GM12875 (cell line): ENCODE data around the gene NTN3.

Source experiments
- H3K4me3 ChIP-seq: one replicate; pipeline ENCODE4 v1.5.1; 2011; ENCODE audit warnings: low read depth, low read length, control low read depth
- TF ChIP-seq, protein P1 (sequence below): IDR thresholded peaks from 2 replicates; pipeline ENCODE4 v1.5.1; 2011; ENCODE audit warnings: low read depth, mild to moderate bottlenecking, control low read depth, inconsistent platforms, low read length, moderate library complexity, borderline replicate concordance; ENCODE audit not compliant: insufficient read depth

NTN3 gene

DNA sequence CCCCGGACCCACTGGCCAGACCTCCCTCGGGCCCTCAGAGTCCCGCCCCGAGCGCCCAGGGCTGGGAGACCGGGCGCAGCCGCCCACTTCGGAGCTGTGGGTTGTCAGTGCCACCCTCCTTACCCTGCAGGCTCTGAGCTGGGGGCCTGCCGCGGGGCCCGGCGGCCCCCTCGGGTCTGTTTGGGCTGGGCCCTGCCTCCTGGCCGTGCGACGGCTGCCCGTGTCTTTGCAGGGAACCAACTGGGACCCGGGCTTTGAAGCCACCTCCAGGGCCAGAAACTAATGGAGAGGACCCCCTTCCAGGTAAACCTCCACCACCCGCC, 10.7 kb upstream of the NTN3 start:
- H3K4me3 ChIP-seq = peak overlapping the region; percentile 83
- TF ChIP-seq, protein P1, sequence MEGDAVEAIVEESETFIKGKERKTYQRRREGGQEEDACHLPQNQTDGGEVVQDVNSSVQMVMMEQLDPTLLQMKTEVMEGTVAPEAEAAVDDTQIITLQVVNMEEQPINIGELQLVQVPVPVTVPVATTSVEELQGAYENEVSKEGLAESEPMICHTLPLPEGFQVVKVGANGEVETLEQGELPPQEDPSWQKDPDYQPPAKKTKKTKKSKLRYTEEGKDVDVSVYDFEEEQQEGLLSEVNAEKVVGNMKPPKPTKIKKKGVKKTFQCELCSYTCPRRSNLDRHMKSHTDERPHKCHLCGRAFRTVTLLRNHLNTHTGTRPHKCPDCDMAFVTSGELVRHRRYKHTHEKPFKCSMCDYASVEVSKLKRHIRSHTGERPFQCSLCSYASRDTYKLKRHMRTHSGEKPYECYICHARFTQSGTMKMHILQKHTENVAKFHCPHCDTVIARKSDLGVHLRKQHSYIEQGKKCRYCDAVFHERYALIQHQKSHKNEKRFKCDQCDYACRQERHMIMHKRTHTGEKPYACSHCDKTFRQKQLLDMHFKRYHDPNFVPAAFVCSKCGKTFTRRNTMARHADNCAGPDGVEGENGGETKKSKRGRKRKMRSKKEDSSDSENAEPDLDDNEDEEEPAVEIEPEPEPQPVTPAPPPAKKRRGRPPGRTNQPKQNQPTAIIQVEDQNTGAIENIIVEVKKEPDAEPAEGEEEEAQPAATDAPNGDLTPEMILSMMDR = no peak

DNA sequence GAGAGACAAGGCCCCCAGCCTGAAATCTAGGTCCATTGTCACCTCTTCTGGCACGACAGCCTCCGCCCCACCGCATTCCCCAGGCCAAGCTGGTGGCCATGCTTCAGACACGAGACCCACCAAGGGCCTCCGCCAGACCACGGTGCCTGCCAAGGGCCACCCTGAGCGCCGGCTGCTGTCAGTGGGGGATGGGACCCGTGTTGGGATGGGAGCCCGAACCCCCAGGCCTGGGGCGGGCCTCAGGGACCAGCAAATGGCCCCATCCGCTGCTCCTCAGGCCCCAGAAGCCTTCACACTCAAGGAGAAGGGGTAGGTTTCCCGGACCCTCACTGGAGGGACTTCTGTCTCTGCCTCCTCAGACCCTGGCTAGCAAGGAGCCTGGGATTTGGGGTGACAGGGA, 10.2 kb upstream of the NTN3 start:
- peak overlapping the region; percentile 83 for H3K4me3 ChIP-seq
- TF ChIP-seq, protein P1 = no peak

DNA sequence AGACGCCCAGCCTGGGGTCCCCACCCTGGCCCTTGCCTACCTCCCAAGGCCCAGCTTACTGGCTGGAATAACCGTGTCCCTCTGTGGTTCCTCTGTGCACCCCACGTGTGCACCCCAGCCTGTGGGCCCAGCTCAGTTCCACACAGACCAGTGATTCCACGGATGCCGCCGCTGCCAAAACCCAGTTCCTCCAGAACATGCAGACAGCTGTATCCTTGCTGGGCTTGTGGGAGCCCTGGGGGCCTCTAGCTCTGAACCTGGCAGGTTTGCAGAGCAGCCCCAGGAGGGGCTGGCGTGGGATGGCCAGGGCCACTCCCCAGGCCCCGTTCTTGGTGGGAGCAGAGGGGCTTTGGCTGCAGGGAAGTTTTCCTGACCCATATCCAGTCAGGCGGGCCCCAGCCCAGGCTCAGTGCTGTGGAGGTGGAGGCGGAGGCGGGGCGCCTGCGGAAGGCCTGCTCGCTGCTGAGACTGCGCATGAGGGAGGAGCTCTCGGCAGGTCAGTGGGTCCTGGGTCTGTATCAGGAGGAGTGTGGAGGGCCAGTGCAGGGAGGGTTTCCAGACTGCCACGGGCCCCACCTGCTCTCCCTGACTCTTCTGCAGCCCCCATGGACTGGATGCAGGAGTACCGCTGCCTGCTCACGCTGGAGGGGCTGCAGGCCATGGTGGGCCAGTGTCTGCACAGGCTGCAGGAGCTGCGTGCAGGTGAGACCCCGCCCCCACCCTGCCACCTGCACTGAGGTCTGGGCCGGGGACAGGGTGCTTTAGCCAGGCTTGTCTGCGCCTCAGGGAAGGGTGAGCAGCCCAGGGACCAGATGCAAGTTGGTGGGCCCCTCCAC, 8.8 kb upstream of the NTN3 start:
- no peak overlapping the region for H3K4me3 ChIP-seq
- TF ChIP-seq, protein P1 = no peak

DNA sequence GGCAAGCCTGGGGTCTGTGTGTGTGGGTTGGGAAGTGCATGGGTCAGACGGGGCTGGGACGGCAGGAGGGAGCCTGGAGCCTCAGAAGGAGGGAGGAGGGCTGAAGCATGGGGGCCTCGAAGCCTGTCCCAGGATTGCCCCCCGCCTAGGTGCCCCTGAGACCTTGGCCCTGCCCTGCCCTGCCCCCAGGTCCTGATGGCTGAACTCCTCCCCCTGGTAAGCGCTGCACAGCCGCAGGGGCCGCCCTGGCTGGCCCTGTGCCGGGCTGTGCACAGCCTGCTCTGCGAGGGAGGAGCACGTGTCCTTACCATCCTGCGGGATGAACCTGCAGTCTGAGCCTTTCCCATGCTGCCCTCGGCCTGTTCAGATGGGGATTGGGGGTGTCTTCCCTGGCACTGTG, 6.8 kb upstream of the NTN3 start:
- no peak overlapping the region for H3K4me3 ChIP-seq
- TF ChIP-seq, protein P1 = no peak

DNA sequence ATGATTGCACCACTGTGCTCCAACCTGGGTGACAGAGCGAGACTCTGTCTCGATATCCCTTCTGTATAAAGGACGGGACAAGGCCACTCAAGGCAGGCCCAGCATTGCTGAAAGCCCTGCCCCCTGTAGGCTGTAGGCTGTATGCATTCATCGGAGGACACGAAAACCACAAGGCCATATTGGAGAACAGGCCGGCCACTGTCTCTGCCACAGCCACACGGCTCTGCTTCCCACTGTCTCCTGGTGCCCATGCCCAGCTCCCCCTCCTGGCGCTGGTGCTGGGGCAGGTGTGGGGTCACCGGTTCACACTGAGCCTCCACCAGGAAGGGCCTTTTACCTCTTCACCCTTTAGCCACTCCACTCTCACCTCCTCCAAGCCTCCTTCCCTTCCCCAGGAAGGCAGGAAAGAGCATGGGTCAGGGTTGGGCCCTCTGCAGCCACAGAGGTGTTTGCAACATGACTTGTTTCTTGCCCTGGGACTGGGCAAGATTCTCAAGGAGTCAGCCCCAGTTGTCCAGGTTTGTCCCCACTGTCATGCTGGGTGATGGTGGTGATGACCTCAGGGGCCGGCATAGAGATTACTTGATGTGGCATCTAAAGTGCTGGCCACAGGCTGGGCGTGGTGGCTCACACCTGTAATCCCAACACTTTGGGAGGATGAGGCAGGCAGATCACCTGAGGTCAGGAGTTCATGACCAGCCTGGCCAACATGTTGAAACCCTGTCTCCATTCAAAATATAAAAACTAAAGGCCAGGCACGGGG, 5.3 kb upstream of the NTN3 start:
- TF ChIP-seq, protein P1 = peak; percentile 38; the same call in 1 of the 2 replicates
- no peak overlapping the region for H3K4me3 ChIP-seq

DNA sequence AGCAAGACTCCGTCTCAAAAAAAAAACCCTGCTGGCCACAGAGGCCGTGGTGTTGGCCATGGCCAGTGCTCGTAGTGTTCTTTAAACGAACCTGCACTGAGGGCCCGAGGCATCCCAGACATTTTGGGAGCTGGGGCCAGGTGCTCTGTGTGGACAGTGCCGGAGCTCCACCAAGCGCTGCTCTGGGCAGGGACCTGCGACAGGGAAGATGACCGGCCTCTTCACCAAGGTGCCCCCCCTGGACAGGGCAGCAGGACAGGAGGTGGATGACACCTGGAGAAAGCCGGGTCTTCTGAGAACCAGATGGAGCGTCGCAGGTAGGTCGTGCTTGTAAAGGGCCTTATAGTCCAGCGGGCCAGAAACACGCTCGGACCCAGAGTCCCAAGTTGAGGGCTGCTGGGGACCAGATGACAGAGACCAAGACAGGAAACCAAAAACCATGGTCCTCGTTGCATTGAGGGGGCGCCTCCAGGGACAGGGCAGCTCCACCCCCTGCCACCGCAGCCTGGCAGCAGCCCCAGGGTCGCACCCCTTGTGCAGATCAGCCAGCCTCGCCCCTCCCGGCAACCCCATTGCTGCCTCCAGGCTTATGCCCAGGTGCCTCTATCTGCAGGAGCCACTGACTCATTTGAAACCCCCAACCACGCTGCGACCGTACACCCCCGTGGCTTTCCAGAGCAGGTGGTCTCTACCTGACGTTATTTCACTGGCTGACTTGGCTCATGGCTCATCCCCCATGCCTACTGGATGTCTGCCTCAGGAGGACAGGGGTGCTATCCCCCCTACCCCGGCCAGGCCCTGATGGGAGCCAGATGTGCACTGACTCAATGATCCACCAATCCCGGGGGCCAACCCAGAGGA, 4.2 kb upstream of the NTN3 start:
- TF ChIP-seq, protein P1 = no peak
- no peak overlapping the region for H3K4me3 ChIP-seq
